Uterus (tissue), 2 donors: ENCODE measurements around the gene CNTF.
A peak's percentile ranks its signal among the peaks of the same experiment; 100 is the strongest.

Experiments
- POLR2A ChIP-seq, 2 donors: fragments of 450-650 bp; IDR thresholded peaks; one replicate each; pipeline ENCODE4 v1.6.1; 2016; ENCODE audit warnings: antibody characterized with exemption in 2 of 2, mild to moderate bottlenecking in 1 of 2, moderate library complexity in 1 of 2
- TF ChIP-seq, protein P1 (sequence below), 4 experiments: fragments of 200-600 bp in 2 of 4; fragments of 450-650 bp in 2 of 4; sonication (generic) in 2 of 4; IDR thresholded peaks; one replicate each; pipeline ENCODE4 v1.5.1; 2016 to 2019; ENCODE audit warnings: antibody characterized with exemption in 4 of 4, mild to moderate bottlenecking in 2 of 4, moderate library complexity in 1 of 4

DNA sequence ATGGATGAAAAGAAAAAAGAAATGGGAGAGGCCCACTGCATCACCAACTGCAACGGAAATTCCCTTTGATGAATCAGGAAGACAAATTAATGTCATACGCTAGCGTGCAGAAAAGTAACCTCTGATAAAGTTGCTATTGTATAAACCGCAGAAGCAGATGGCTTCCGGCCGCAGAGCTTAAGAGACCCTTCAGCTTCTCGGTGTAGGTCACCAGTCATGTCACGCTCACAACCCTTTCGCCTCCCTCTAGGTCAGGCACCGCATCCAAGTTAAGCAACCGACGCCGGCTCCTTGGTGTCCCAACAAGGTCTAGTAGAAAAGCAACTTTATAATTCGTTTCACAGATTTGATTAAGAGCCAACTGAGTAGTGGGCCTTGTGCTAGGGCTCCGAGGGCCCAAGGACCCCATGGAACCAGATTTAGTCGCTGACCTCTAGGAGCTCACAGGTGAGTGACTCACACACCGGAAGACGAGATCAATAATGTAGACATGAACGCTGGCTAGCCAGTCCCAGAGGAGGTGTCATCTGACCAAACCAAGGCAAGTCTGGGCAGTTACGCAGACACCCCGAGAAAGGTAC is 44.8 kb upstream of the CNTF start:
- TF ChIP-seq, protein P1, sequence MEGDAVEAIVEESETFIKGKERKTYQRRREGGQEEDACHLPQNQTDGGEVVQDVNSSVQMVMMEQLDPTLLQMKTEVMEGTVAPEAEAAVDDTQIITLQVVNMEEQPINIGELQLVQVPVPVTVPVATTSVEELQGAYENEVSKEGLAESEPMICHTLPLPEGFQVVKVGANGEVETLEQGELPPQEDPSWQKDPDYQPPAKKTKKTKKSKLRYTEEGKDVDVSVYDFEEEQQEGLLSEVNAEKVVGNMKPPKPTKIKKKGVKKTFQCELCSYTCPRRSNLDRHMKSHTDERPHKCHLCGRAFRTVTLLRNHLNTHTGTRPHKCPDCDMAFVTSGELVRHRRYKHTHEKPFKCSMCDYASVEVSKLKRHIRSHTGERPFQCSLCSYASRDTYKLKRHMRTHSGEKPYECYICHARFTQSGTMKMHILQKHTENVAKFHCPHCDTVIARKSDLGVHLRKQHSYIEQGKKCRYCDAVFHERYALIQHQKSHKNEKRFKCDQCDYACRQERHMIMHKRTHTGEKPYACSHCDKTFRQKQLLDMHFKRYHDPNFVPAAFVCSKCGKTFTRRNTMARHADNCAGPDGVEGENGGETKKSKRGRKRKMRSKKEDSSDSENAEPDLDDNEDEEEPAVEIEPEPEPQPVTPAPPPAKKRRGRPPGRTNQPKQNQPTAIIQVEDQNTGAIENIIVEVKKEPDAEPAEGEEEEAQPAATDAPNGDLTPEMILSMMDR (IDR thresholded peaks at IDR 0.05) = no peak
- TF ChIP-seq POLR2A (IDR thresholded peaks at IDR 0.05) = peak; percentile 55 to 66
